CD4-positive, alpha-beta T cell treated with Interferon alpha-2 for 1 hour (primary cell): Measurements from ENCODE around the gene TBX21.
"Not testable (repeated sequence)": the region's sequence is repeated elsewhere in the genome, so short reads cannot be mapped to it uniquely, and the experiment has no call there.

ENCODE experiments used
- DNase-seq, 2 donors: peaks; one replicate each; pipeline ENCODE4 v3.0.0-alpha.2; 2020 to 2022

TBX21 gene

DNA sequence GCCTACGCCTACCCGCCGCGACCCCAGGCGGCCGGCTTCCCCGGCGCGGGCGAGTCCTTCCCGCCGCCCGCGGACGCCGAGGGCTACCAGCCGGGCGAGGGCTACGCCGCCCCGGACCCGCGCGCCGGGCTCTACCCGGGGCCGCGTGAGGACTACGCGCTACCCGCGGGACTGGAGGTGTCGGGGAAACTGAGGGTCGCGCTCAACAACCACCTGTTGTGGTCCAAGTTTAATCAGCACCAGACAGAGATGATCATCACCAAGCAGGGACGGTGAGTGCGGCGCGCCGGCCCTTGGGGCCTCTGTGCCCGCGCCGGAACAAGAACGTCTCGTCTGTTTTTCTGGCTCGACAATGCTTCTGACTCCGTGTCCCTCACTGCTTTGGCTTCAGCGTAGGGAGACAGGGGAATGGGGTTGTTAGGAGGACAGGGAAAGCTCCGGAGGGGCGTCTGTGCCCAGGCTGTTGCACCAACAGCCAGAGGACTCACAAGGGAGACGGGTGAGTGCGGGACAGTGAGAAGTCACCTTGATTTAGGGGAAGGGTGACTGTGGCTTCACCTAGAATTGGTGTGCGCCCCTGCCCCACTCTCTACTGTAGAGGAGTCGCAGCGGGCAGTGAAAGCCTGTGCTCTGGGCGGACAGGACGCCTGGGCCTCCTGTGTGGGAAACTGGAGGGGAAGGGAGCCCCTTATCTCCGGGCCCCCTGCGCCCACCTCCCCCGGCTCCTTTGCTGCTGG is 806 bp downstream of the TBX21 start:
- DNase-seq, result no peak

- DNase-seq, result no peak
Measured at GRCh38 chr17:47735139-47735464, 2.1 kb downstream of the TBX21 start.

DNA sequence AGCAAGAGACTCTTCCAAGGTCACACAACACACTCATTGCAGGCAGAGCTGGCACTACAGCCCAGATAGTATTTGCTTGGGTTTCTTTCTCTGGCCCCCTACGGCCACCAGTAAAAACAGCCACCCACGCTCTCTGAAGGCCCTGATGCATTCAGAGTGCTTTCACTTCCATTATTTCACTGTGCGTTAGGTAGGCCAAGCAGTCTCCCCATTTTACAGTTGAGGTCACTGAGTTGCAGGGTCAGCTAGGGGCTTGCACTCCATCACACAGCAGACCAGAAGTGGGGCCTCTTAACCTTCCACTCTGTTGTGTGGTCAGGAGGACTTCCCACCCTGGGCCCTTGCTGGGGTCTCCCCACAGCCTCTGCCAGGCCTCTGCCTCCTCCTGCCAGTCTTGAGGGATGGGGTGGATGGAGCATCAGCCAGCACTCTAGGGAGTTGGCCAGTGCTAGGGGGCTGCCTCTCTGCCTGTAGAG is 2.5 kb downstream of the TBX21 start:
- peak in 1 of 2 donors; percentile 50 for DNase-seq

DNA sequence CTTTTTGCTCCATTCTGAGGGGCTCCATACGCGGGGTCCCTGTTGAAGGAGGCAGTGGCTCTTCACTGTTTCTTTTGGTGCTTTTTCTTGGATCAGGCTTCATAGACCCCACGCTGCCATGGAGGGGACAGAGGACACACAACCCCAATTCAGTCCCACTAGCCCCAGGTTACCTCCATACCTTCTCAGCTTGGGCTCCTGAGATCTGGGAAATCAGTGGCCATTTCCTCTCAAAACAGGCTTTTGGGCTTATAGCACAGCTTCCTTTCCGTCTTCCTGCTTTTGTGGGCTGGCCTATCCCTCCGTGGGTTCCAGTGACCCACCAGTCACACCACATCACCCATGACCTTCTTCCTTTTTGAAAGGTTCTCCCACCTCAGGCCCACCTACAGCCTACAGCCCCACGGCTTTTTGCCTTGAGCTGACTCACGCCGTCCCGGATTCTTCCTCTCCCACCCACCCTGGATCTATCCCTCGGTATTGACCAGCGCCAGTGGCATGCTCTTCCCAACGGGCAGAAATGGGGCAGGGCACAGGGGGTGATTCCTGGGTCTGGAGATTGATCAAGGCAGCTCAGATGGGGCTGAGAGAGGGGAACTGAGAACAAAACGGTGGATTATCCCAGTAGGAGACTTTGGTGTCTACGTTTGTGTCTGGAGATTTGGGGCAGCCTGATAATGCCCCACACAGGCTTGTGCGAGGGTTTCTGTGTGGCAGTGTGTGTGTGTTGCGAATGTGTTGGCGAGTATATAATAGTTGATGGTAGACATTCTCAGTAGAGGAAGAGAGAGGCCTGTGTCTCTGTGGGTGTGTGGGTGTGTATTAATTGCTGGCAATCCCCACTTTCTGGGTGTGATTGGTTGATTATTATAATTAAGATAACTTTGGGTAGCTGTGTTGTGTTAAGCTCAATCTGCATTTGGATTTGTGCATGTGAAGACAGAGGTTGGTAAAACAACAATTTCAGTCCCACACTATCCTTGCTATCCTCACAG is 3.8 kb downstream of the TBX21 start:
- no peak for DNase-seq

- DNase-seq, result no peak
Measured at GRCh38 chr17:47738178-47738577, 5.1 kb downstream of the TBX21 start.

- DNase-seq, result no peak
Measured at GRCh38 chr17:47739150-47739549, 6.1 kb downstream of the TBX21 start.

DNA sequence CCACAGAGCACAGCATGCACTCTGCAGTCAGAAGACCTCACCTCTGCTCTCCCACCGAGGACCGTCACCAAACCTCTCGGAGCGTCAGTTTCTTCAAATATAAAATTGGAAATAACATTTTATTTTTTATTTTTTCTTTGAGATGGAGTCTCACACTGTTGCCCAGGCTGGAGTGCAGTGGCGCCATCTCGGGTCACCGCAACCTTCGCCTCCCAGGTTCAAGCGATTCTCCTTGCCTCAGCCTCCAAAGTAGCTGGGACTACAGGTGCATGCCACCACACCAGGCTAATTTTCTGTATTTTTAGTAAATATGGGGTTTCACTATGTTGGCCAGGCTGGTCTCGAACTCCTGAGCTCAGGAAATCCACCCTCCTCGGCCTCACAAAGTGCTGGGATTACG is 6.9 kb downstream of the TBX21 start:
- DNase-seq, result not testable (repeated sequence)

- peak; percentile 37 to 62 for DNase-seq
Measured at GRCh38 chr17:47741109-47741792, 8.2 kb downstream of the TBX21 start.

DNA sequence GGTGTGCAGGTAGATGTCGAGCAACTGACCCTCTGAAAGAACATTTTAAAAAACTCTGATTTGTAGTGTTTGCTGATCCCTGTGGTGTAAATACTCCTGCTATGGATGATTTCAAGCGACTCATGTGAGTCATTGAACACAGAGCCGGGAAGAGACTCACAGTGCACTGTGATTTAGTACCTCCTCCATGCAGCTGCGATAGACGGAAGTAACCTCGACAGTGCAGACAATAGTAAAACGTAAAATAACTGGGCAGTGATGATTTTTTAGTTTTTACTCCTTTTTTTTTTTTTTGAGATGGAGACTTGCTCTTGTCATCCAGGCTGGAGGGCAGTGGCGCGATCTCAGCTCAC is 8.7 kb downstream of the TBX21 start:
- no peak for DNase-seq

GRCh38 chr17:47742319-47743181 is 9.5 kb downstream of the TBX21 start:
- peak; percentile 44 to 58 for DNase-seq

GRCh38 chr17:47744168-47745036 is 11.4 kb downstream of the TBX21 start:
- no peak for DNase-seq

- DNase-seq, result no peak
Measured at GRCh38 chr17:47745037-47745380, 12.0 kb downstream of the TBX21 start.

DNA sequence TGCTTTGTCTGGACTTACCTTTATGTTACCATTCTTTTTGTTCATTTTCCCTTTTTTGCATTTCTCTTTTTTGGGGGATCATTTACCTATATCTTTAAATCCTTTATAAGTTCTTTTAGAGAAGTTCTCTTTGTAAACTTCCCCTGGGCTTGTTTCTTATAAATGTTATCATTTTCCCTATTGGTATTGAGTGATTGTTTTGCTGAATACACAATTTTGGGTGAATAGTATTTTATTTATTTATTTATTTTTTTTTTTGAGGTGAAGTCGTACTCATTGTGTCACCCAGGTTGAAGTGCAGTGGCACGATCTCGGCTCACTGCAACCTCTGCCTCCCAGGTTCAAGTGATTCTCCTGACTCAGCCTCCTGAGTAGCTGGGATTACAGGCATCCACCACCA is 18.4 kb downstream of the TBX21 start:
- no peak for DNase-seq

GRCh38 chr17:47757386-47757785 is 24.4 kb downstream of the TBX21 start:
- no peak for DNase-seq

GRCh38 chr17:47760409-47761140 is 27.5 kb downstream of the TBX21 start:
- no peak for DNase-seq

DNA sequence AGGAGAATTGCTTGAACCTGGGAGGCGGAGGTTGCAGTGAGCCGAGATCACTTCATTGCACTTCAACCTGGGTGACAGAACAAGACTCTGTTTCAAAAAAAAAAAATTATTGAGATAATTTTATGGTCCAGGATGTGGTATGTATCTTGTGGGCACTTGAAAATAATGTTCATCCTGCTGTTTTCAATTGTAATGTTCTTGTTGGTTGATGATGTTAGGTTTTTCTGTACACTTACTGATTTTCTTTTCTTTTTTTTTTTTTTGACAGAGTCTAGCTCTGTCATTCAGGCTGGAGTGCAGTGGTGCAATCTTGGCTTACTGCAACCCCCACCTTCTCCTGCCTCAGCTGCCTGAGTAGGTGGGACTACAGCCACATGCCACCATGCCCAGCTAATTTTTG is 29.7 kb downstream of the TBX21 start:
- peak in 1 of 2 donors; percentile 25 for DNase-seq

- DNase-seq, result no peak
Measured at GRCh38 chr17:47763913-47764582, 31.0 kb downstream of the TBX21 start.

DNA sequence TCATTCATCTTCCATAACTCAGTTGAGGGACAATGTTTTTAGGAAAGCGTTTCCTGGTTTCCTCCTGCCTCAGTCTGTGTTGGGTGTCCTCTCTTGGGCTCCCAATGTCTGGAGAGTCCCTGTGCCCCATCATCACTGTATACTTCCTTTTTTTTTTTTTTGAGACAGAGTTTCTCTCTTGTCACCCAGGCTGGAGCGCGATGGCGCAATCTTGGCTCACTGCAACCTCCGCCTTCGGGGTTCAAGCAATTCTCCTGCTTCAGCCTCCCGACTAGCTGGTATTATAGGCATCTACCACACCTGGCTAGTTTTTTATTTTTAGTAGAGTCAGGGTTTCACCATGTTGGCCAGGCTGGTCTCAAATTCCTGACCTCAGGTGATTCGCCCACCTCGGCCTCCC is 40.6 kb downstream of the TBX21 start:
- peak in 1 of 2 donors; percentile 9 for DNase-seq

DNA sequence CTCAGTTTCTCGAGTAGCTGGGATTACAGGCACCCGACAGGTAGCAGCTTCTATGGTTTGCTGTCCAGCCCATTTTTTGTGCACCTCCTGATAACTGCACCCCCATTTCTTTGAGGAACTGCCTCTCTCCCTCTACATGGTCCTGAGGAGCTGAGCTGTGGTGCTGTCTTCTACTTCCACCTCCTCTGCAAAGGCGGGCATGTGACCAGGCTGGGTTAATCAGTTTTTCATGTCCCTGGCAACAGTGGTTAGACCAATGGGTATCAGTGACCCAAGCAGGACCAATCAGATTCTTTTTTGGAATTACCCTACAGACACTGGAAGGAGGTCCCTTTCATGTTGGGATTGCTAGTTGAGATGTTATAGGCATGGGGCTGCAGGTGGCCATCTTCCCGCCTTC is 41.3 kb downstream of the TBX21 start:
- no peak for DNase-seq

- DNase-seq, result no peak
Measured at GRCh38 chr17:47774987-47775580, 42.0 kb downstream of the TBX21 start.
